ENCODE results near the gene CDC26.

GRCh38 chr9:113281356-113281755, 6.0 kb upstream of the CDC26 start:
- TF ChIP-seq CTCF (IDR thresholded peaks at IDR 0.05), result no peak
- no peak for TF ChIP-seq POLR2AphosphoS5 (IDR thresholded peaks at IDR 0.05)
- TF ChIP-seq POLR2A (IDR thresholded peaks at IDR 0.05), result no peak

All from suprapubic skin (tissue), 4 donors.